Tibial nerve (tissue), 4 donors: ENCODE data around the gene OAS2.

Experiments used
- EP300 ChIP-seq, 2 donors: sonication (generic); formaldehyde crosslinking; IDR thresholded peaks; one replicate each; pipeline ENCODE4 v1.6.1; 2017; ENCODE audit warnings: antibody characterized with exemption in 2 of 2, mild to moderate bottlenecking in 1 of 2
- POLR2A ChIP-seq, 2 donors: fragments of 450-650 bp; IDR thresholded peaks; one replicate each; pipeline ENCODE4 v1.6.1; 2017; ENCODE audit warnings: antibody characterized with exemption in 2 of 2, mild to moderate bottlenecking in 2 of 2, moderate library complexity in 2 of 2
- TF ChIP-seq, protein P1 (sequence below), 5 experiments: fragments of 200-600 bp in 3 of 5; fragments of 450-650 bp in 2 of 5; sonication (generic) in 3 of 5; IDR thresholded peaks; one replicate each; pipeline ENCODE4 v1.5.1; 2016 to 2019; ENCODE audit warnings: antibody characterized with exemption in 5 of 5, mild to moderate bottlenecking in 3 of 5, moderate library complexity in 2 of 5

DNA sequence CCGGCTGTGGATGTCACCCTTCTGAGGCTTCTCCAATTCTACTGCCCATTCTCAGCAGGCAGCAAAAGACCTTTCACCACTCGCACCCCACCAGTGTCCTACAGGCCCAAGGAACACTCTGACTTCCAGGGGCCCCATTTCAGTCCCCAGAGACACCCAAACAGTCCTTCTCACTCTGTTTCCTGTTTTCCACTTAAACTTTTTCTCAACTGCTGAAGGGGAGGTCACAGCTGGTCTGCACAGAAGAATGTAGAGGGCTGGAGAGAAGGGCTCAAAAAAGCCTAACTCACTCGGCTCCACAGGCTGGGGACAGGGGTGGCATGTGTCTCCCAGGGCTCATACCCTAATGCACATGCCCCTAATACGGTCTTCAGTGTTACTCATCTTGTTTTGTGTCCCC lies 74.0 kb downstream of the OAS2 start:
- TF ChIP-seq POLR2A (IDR thresholded peaks at IDR 0.05) (no peak), EP300 (IDR thresholded peaks at IDR 0.05) (no peak)
- TF ChIP-seq, protein P1, sequence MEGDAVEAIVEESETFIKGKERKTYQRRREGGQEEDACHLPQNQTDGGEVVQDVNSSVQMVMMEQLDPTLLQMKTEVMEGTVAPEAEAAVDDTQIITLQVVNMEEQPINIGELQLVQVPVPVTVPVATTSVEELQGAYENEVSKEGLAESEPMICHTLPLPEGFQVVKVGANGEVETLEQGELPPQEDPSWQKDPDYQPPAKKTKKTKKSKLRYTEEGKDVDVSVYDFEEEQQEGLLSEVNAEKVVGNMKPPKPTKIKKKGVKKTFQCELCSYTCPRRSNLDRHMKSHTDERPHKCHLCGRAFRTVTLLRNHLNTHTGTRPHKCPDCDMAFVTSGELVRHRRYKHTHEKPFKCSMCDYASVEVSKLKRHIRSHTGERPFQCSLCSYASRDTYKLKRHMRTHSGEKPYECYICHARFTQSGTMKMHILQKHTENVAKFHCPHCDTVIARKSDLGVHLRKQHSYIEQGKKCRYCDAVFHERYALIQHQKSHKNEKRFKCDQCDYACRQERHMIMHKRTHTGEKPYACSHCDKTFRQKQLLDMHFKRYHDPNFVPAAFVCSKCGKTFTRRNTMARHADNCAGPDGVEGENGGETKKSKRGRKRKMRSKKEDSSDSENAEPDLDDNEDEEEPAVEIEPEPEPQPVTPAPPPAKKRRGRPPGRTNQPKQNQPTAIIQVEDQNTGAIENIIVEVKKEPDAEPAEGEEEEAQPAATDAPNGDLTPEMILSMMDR (IDR thresholded peaks at IDR 0.05) = no peak
